A549 (cell line): ENCODE results near the gene TNFSF15.

ENCODE experiments used
- CTCF ChIP-seq: fragments of >200 bp; sonication (Bioruptor Twin); formaldehyde crosslinking; IDR thresholded peaks from 3 replicates; pipeline ENCODE4 v1.5.1; 2016
- NR3C1 ChIP-seq: fragments of >200 bp; sonication (Bioruptor Twin); formaldehyde crosslinking; IDR thresholded peaks from 3 replicates; pipeline ENCODE4 v1.6.1; 2017
- RFX5 ChIP-seq: fragments of 450-650 bp; IDR thresholded peaks from 2 replicates; pipeline ENCODE4 v1.7.1; 2014; ENCODE audit warnings: antibody characterized with exemption, mild to moderate bottlenecking, moderate library complexity
- SMC3 ChIP-seq: fragments of >200 bp; sonication (Bioruptor Twin); formaldehyde crosslinking; IDR thresholded peaks from 3 replicates; pipeline ENCODE4 v1.6.1; 2018; ENCODE audit warnings: inconsistent platforms

- TF ChIP-seq SMC3 (no peak), CTCF (no peak), RFX5 (no peak), NR3C1 (no peak)
Measured at GRCh38 chr9:114774524-114774923, 31.3 kb downstream of the TNFSF15 start.
